Bone marrow (tissue), 2 donors: ENCODE results near the gene LZTR1.

ENCODE experiments used
- DNase-seq, 2 donors: peaks; one replicate each; lab custom pipeline; 2025; lab: John Stamatoyannopoulos, UW

Gene LZTR1

GRCh38 chr22:20965888-20966855 is 15.9 kb upstream of the LZTR1 start:
- DNase-seq = no peak

- no peak for DNase-seq
Measured at GRCh38 chr22:20966883-20967696, 15.0 kb upstream of the LZTR1 start, which contains the start of gene AIFM3. Gene AIFM3, plus strand, starts transcription at chr22:20967255. Its CDS starts 690 bp downstream, at chr22:20967945.

DNA sequence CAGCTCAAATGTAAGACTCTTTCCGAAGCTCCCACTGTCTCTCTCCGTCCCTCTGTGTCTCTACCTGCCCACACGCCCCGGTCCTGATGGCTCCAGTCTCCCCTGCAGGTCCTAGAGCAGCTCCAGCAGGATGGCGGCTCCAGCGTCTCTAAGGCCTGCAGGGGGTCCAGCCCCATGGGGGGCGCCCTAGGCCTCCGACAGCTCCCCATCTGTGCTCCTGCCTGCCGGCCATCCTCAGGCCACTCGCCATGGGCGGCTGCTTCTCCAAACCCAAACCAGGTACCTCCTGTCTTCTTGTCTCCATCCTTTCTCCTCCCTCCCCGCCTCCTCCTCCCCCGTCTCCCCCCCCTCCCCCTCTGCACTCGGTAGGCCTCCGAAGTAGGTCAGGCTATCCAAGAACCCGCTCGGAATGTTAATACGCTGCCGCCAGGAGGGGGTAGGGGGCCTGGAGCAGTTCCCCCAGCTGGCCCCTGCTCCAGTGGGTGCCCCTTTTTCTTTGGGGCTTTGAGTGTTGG is 14.3 kb upstream of the LZTR1 start:
- DNase-seq = no peak

DNA sequence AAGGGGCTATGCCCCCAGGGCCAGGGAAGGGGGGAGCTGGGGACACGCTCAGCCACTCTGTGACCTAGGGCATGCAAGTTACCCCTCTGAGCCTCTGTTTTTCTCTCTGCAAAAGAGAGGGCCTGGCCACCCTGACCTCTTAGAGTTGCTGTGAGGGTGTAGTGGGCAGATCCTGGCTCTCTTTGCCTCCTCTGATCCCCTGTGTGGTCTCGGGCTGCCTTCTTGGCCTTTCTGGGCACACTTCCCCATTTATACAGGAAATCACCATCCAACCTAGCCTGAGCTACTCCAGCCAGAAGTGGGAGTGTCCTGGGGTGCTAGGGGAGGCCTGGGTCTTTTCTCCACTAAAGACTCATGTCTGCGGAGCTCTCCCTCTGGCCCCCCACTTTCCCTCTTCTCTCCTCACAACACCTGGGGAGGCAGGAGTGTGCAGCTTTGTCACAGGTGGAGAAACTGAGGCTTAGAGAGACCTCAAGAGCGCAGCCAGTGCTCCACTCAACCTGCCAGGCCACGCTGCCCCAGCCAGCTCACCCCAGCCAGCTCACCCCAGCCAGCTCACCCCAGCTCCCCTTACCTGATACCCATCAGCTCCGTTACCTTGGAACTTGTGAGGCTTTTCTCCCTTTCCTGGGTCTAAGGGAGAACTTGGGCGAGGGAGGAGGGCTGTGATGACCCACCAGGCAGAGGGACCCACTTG is 13.7 kb upstream of the LZTR1 start:
- no peak for DNase-seq

- DNase-seq = no peak
Measured at GRCh38 chr22:20970939-20971657, 11.0 kb upstream of the LZTR1 start.

DNA sequence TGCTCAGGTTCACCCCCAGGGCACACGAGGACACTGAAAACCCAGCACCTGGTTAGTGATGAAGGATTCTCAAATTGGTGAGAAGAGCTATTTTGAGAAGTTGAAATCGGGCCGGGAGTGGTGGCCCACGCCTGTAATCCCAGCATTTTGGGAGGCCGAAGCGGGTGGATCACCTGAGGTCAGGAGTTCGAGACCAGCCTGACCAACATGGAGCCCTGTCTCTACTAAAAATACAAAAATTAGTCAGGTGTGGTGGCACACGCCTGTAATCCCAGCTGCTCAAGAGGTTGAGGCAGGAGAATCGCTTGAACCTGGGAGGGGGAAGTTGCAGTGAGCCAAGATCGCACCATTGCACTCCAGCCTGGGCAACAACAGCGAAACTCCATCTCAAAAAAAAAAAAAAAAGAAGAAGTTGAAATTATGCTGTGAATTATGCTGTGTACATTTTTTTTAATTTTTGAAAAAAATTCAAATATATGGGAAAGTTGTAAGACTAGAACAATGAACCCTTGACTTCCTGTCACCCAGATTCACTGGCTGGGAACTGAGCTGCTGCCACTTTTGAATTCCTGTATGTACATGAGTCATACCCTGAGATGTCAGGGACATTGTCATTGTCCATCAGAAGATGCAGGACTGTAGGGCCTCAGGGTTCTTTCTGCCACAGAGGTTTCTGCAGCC is 9.9 kb upstream of the LZTR1 start:
- peak in 1 of 2 donors; percentile 26 for DNase-seq

DNA sequence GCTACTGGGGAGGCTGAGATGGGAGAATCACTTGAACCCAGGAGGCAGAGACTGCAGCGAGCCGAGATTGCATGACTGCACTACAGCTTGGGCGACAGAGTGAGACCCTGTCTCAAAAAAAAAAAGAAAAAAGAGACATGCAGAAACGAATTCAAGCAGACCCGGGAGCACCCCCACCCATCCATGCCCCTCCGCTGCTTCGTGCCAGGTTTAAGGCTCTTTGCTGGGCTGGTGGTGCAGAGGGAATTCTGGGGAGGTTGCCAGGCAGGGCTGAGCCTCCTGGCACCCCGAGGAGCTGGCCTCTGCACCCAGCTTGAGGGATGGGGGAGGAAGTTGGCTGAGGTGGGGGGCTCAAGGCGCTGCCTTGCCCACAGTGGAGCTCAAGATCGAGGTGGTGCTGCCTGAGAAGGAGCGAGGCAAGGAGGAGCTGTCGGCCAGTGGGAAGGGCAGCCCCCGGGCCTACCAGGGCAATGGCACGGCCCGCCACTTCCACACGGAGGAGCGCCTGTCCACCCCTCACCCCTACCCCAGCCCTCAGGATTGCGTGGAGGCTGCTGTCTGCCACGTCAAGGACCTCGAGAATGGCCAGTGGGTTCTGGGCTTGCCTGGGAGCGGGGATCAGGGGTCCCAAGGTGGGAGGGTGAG is 9.0 kb upstream of the LZTR1 start:
- no peak for DNase-seq

- DNase-seq = no peak
Measured at GRCh38 chr22:20973634-20974286, 8.3 kb upstream of the LZTR1 start.

- DNase-seq = no peak
Measured at GRCh38 chr22:20974336-20974955, 7.7 kb upstream of the LZTR1 start.

GRCh38 chr22:20975541-20976290 is 6.4 kb upstream of the LZTR1 start:
- no peak for DNase-seq

DNA sequence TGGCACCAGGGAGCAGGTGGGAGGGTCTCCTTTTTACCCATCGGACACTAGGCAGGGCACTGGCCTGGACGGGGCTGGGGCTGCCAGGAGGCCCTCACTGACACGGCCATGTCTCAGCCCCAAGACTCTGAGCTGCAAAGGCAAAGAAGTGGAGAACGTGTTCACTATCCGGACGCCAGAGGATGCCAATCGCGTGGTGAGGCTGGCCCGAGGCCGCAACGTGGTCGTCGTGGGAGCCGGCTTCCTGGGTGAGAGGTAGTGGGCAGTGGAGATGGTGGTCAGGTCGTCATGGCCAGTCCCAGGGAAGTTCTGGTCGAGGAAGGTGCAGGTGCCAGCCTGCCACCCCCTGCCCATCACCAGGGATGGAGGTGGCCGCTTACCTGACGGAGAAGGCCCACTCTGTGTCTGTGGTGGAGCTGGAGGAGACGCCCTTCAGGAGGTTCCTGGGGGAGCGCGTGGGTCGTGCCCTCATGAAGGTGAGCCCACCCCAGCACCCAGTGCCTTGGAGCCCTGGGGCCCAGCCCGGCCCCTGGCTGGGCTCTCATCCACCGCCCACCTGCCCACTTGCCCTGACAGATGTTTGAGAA is 5.7 kb upstream of the LZTR1 start:
- no peak for DNase-seq

- DNase-seq = no peak
Measured at GRCh38 chr22:20977019-20977418, 5.1 kb upstream of the LZTR1 start.

DNA sequence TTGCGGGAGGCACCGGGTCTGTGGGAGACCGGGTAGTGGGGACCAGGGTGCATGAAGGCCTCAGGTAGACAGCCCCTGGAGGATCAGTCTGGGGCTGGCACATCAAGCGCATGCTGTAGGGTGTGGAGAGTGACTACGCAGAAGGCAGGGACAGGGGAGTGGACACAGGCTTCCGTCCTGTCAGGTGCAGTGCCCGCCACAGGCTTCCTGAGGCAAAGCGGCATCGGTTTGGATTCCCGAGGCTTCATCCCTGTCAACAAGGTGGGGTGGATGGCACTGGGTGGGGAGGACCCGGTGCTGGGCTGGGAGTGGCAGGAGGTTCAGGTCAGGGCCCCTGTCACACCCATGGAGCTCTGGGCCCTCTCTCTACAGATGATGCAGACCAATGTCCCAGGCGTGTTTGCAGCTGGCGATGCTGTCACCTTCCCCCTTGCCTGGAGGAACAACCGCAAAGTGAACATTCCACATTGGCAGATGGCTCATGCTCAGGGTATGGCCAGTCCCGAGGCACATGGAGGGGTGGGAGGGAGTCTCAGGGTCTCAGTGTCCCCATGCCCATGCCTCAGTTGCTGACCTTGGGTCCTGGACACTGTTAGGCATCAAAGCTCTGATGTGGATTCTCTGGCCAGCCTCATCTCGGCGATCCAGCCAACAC is 4.5 kb upstream of the LZTR1 start:
- no peak for DNase-seq

GRCh38 chr22:20978419-20978818 is 3.7 kb upstream of the LZTR1 start:
- DNase-seq = no peak

GRCh38 chr22:20979243-20979809 is 2.8 kb upstream of the LZTR1 start:
- DNase-seq = no peak

GRCh38 chr22:20979940-20980453 is 2.1 kb upstream of the LZTR1 start:
- DNase-seq = no peak

GRCh38 chr22:20980523-20980922 is 1.6 kb upstream of the LZTR1 start:
- no peak for DNase-seq
